GM12874 (cell line): ENCODE results near the gene RASIP1.

Source experiments
- CTCF ChIP-seq: IDR thresholded peaks from 2 replicates; pipeline ENCODE4 v1.5.1; 2011; ENCODE audit warnings: low read depth, mild to moderate bottlenecking, control low read depth, low read length, moderate library complexity; ENCODE audit not compliant: insufficient read depth

RASIP1 gene

DNA sequence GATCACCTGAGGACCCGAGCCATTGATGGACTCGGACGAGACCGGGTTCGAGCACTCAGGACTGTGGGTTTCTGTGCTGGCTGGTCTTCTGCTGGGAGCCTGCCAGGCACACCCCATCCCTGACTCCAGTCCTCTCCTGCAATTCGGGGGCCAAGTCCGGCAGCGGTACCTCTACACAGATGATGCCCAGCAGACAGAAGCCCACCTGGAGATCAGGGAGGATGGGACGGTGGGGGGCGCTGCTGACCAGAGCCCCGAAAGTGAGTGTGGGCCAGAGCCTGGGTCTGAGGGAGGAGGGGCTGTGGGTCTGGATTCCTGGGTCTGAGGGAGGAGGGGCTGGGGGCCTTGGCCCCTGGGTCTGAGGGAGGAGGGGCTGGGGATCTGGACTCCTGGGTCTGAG is 15.8 kb upstream of the RASIP1 start:
- no peak for TF ChIP-seq CTCF

- no peak for TF ChIP-seq CTCF
These were observed 15.4 kb upstream of the RASIP1 start for GRCh38 chr19:48755787-48756186.

DNA sequence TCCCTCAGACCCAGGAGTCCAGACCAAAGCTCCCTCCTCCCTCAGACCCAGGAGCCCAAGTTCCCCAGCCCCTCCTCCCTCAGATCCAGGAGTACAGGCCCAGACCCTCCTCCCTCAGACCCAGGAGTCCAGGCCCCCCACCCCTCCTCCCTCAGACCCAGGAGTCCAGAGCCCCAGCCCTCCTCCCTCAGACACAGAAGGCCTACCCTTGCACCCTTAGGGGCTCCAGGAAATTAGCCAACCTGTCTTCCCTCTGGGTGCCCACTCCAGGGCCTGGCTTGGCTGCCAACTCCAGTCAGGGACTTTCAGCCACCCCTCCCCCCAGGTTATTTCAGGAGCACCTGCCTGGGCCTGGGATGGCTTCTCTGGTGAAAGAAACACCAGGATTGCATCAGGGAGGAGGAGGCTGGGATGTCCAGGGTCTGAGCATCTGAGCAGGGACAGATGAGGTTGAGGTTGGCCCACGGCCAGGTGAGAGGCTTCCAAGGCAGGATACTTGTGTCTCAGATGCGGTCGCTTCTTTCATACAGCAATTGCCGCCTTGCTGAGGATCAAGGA is 14.8 kb upstream of the RASIP1 start, which contains the start of gene FGF21:
Gene FGF21 (plus strand): TSS at position 441 of the 558 bp plus-strand sequence. CDS start 713 bp downstream, outside the sequence.
- TF ChIP-seq CTCF = no peak

GRCh38 chr19:48752496-48753365 is 12.3 kb upstream of the RASIP1 start, which contains the start of gene FUT1:
TSS of gene FUT1 (minus strand) at chr19:48752641. CDS start at chr19:48751281, 1,360 bp downstream.
- no peak for TF ChIP-seq CTCF

GRCh38 chr19:48751845-48752495 is 11.6 kb upstream of the RASIP1 start:
- TF ChIP-seq CTCF = no peak

- TF ChIP-seq CTCF = no peak
These were observed 10.5 kb upstream of the RASIP1 start for GRCh38 chr19:48750771-48751504.
